Adipocyte (in vitro differentiated cells): ENCODE measurements around the gene BIN1.
A peak's percentile ranks its signal among the peaks of the same experiment; 100 is the strongest.
"Not testable (repeated sequence)": the region's sequence is repeated elsewhere in the genome, so short reads cannot be mapped to it uniquely, and the experiment has no call there.

Experiments
- DNase-seq: peaks from one replicate; pipeline ENCODE4 v3.0.0-alpha.2; 2015; ENCODE audit warnings: low read depth
- H3K27me3 ChIP-seq: replicated peaks from 2 replicates; pipeline ENCODE4 v1.7.0; 2013; ENCODE audit warnings: mild to moderate bottlenecking, low read length, moderate library complexity; ENCODE audit not compliant: control insufficient read depth, insufficient read depth
- H3K36me3 ChIP-seq: 2 replicates; pipeline ENCODE4 v1.7.0; 2013; ENCODE audit warnings: low read length, mild to moderate bottlenecking, moderate library complexity; ENCODE audit not compliant: control insufficient read depth, insufficient read depth, severe bottlenecking
- H3K4me1 ChIP-seq: 2 replicates; pipeline ENCODE4 v1.7.0; 2013; ENCODE audit warnings: mild to moderate bottlenecking, low read length, moderate library complexity; ENCODE audit not compliant: control insufficient read depth, insufficient read depth
- H3K4me3 ChIP-seq: 2 replicates; pipeline ENCODE4 v1.7.0; 2013; ENCODE audit warnings: mild to moderate bottlenecking, low read length, moderate library complexity
- H3K9ac ChIP-seq: 2 replicates; pipeline ENCODE4 v1.7.0; 2013; ENCODE audit warnings: mild to moderate bottlenecking, low read length, moderate library complexity
- H3K9me3 ChIP-seq: 2 replicates; pipeline ENCODE4 v1.7.0; 2013; ENCODE audit warnings: mild to moderate bottlenecking, low read length, moderate library complexity; ENCODE audit not compliant: control insufficient read depth

Gene BIN1

GRCh38 chr2:127130421-127130820 is 23.5 kb upstream of the BIN1 start:
- DNase-seq = no peak
- Histone ChIP-seq H3K9me3 (peaks cover 2% of the 10 kb centered on the region), H3K9ac (no peak overlapping the region), H3K36me3 (no peaks in the 10 kb centered on the region), H3K27me3 (no peaks in the 10 kb centered on the region), H3K4me1 (no peaks in the 10 kb centered on the region), H3K4me3 (no peak overlapping the region)

DNA sequence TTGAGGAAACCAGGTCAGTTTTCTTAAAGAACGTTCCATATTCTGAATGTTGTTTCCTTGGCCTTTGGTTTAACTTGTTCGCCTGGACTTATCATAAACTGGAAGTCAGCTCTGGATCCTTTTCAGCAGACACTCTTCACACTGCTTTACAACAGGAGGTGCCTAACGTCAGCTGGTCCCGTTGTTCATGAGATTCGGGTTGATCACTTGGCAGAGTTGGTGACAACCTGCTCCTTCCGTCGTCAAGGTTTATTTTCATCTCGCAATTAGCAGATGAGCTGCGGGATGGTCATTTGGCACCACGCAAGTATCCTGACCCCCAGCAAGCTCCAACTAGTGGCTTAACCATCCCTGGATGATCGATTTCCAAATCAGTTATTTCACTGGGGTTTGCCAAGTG is 23.0 kb upstream of the BIN1 start:
- no peaks in the 10 kb centered on the region for H3K36me3 ChIP-seq
- H3K4me1 ChIP-seq = no peaks in the 10 kb centered on the region
- DNase-seq = no peak
- peaks cover 2% of the 10 kb centered on the region for H3K9me3 ChIP-seq
- H3K4me3 ChIP-seq = no peak overlapping the region
- no peaks in the 10 kb centered on the region for H3K27me3 ChIP-seq
- no peak overlapping the region for H3K9ac ChIP-seq

- H3K36me3 ChIP-seq = no peaks in the 10 kb centered on the region
- no peak overlapping the region for H3K9ac ChIP-seq
- DNase-seq = no peak
- H3K4me3 ChIP-seq = no peak overlapping the region
- H3K4me1 ChIP-seq = no peaks in the 10 kb centered on the region
- H3K27me3 ChIP-seq = no peaks in the 10 kb centered on the region
- H3K9me3 ChIP-seq = no peaks in the 10 kb centered on the region
These were observed 21.5 kb upstream of the BIN1 start for GRCh38 chr2:127128445-127128904.

- H3K9ac ChIP-seq = no peak overlapping the region
- no peaks in the 10 kb centered on the region for H3K27me3 ChIP-seq
- no peak overlapping the region for H3K4me3 ChIP-seq
- no peak for DNase-seq
- peaks cover 14% of the 10 kb centered on the region for H3K4me1 ChIP-seq
- no peaks in the 10 kb centered on the region for H3K9me3 ChIP-seq
- H3K36me3 ChIP-seq = no peaks in the 10 kb centered on the region
These were observed 18.9 kb upstream of the BIN1 start for GRCh38 chr2:127125821-127126220.

- H3K4me3 ChIP-seq = no peak overlapping the region
These were observed 17.5 kb upstream of the BIN1 start for GRCh38 chr2:127124426-127124825.

DNA sequence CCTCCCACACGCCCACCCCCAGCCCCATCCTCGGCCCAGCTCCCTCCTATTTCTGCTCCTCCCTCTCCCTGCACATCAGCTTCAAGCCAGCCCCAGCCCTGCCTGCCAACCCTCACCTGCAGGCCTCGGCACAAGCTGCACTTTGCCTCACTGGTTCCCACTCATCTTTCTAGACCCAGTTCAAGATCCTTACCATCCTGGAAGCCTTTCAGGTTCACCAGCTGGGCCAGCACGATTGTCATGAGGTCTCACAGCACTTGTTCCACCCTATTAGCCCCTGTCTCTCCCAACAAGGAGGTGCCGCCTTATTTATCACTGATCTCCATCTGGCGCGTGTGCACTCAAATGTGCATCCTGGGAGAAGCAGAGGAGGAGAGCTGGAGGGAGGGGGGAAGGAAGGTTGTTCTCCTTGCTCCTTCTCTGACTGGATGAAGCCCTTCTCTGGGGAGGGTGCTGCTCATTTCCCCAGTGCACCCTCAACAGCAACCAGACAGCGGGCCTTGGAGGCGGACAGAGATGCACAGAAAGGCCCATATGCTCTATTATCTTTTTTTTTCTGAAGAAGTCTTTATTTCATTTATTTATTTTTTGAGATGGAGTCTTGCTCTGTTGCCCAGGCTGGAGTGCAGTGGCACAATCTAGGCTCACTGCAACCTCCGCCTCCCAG is 15.5 kb upstream of the BIN1 start:
- DNase-seq = no peak
- no peak overlapping the region for H3K4me3 ChIP-seq
- H3K4me1 ChIP-seq = peaks cover 15% of the 10 kb centered on the region
- peak overlapping the region; percentile 32 for H3K9ac ChIP-seq
- H3K9me3 ChIP-seq = no peaks in the 10 kb centered on the region
- no peaks in the 10 kb centered on the region for H3K36me3 ChIP-seq
- no peaks in the 10 kb centered on the region for H3K27me3 ChIP-seq

More at GRCh38 chr2:127124426-127124825, 17.5 kb upstream of the BIN1 start:
- no peak for DNase-seq
- no peak overlapping the region for H3K9ac ChIP-seq
- no peaks in the 10 kb centered on the region for H3K27me3 ChIP-seq
- H3K36me3 ChIP-seq = no peaks in the 10 kb centered on the region
- H3K9me3 ChIP-seq = no peaks in the 10 kb centered on the region
- peaks cover 15% of the 10 kb centered on the region for H3K4me1 ChIP-seq

DNA sequence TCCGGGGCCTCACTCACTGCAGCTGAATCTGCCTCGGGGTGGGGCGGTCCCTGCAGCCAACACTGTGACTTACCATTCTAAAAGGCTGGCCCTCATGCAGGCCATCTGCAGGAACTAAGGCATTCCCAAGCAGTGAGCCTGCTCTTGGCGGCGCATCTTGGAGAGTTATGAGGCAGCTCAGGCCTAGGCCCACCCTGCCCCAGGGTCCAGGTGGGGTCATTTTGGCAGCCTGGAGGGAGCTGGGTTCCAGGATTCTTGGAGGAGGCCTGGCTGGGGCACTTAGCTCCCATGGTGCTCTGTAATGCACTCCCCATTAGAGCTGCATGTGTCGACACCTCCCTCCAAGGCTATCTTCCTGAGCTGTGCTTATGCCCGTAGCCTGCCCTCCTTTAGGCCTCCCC is 14.8 kb upstream of the BIN1 start:
- H3K4me1 ChIP-seq = peaks cover 15% of the 10 kb centered on the region
- H3K27me3 ChIP-seq = no peaks in the 10 kb centered on the region
- H3K9ac ChIP-seq = peak overlapping the region; percentile 32
- H3K9me3 ChIP-seq = no peaks in the 10 kb centered on the region
- no peak overlapping the region for H3K4me3 ChIP-seq
- no peaks in the 10 kb centered on the region for H3K36me3 ChIP-seq
- DNase-seq = peak; percentile 58

- no peak overlapping the region for H3K4me3 ChIP-seq
- H3K9ac ChIP-seq = peak overlapping the region; percentile 32
- H3K9me3 ChIP-seq = no peaks in the 10 kb centered on the region
- peaks cover 15% of the 10 kb centered on the region for H3K4me1 ChIP-seq
- no peak for DNase-seq
- no peaks in the 10 kb centered on the region for H3K36me3 ChIP-seq
- H3K27me3 ChIP-seq = no peaks in the 10 kb centered on the region
These were observed 14.4 kb upstream of the BIN1 start for GRCh38 chr2:127121353-127121752.

GRCh38 chr2:127120408-127120807 is 13.5 kb upstream of the BIN1 start:
- not testable (repeated sequence) for H3K9me3 ChIP-seq, H3K27me3 ChIP-seq, DNase-seq, H3K36me3 ChIP-seq, H3K4me3 ChIP-seq, H3K9ac ChIP-seq
- peaks cover 15% of the 10 kb centered on the region for H3K4me1 ChIP-seq

DNA sequence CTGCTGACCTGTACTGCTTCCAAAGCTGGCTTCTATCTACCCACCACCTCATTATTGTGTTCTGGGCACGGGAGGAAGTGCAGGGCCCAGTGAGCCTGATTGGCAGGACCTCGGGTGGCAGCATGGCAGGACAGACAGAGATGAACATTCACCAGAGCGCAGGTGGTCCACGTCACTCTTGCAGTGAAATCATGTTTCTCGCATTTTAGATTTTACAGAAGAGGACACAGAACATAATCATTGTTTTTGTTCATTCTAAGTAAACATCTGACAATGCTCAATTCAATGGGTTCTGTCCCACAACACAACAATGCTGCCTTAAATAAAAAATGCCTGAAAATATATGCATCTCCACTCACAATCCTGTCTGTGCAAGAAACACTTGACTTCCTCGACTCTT is 11.5 kb upstream of the BIN1 start:
- DNase-seq = no peak
- Histone ChIP-seq H3K9ac (no peak overlapping the region), H3K36me3 (no peaks in the 10 kb centered on the region), H3K4me1 (peaks cover 15% of the 10 kb centered on the region), H3K9me3 (no peaks in the 10 kb centered on the region), H3K27me3 (no peaks in the 10 kb centered on the region), H3K4me3 (no peak overlapping the region)

GRCh38 chr2:127118038-127118437 is 11.1 kb upstream of the BIN1 start:
- Histone ChIP-seq H3K27me3 (no peaks in the 10 kb centered on the region), H3K4me3 (no peak overlapping the region), H3K9me3 (no peaks in the 10 kb centered on the region), H3K9ac (no peak overlapping the region), H3K36me3 (no peaks in the 10 kb centered on the region), H3K4me1 (peaks cover 15% of the 10 kb centered on the region)
- DNase-seq = no peak

DNA sequence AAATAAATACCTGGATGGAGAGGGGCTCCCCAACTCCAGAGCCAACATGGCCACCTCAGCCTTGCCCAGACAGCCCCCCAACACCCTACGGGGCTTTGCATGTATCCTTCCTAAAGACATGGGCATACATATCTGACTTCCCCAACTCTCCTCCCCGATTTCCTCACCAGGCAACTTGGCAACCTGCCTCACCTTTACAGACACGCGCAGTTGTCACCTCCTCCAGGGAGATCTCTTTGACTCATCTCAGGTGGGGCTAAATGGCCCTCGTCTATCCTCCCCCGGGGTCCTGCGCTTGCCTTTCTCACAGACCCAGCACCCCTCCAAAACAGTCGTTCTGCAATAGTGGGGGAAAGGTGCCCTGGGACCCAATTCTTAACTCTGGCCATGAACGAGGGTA is 10.6 kb upstream of the BIN1 start:
- H3K9me3 ChIP-seq = no peaks in the 10 kb centered on the region
- no peak overlapping the region for H3K9ac ChIP-seq
- no peak overlapping the region for H3K4me3 ChIP-seq
- no peaks in the 10 kb centered on the region for H3K36me3 ChIP-seq
- no peak for DNase-seq
- H3K27me3 ChIP-seq = no peaks in the 10 kb centered on the region
- peaks cover 15% of the 10 kb centered on the region for H3K4me1 ChIP-seq
